ENCODE data around the gene MYO1C. TPM values are rescaled to one million over a fixed set of nuclear protein-coding genes. Genes with fewer than 3 reads are reported as not detected.
A peak's percentile ranks its signal among the peaks of the same experiment; 100 is the strongest.

The MYO1C gene
- total and polyA plus RNA-seq, 2 of the 8 experiments (the other 6 are each of a cell fraction or from before 2014, with no cell fraction given) = 40.1 to 78.6 TPM

DNA sequence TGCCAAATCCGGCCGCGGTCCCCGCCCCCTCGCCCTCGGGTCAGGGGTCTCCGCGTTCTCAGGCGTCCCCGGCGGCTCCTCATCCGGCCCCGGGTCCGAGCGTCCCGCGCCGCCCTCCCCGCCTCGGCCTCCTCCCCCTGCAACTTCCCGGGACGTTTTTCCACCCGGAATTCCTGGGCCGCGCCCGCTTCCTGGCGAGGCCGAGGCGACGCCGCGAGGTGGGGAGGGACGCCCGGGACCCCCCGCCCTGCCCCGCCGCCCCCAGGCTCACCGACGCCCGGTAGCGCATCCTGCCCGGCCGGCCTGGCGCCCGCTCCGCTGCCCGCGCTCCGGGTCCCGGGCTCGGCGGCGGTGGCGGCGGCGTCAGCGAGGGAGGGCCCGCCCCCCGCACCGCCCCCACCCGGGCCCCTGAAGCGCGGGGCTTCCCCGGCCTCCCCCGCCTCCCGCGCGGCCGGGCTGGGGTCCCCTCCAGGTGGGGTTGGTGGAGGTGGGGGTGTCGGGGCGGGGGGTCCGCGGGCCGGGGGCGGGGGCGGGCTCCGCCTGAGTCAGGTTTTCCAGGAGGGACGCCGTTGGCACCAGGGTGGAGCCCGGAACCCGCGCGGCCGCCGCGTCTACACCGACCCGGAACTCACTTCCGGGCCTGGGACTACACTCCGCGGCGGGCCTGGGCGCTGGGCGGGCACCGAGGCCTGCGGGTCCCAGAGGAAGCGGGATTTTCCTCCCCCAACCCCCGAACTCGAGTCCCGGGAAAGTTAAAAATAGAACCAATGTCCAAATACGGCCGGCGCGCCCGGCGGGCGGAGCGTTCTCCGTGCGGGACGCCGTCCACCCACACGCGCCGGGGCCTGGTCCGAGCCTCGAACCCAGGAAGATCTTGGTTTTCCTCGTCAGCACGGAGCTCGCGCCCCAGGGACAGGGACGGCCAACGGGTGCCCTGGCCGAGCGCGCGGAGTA is 6.8 kb downstream of the MYO1C start:
- POLR2A ChIA-PET (ENCODE audit: partially characterized antibody) = interaction anchor here (0.9 to 1.4 kb wide), 6 partner anchors 10 to 33 kb away, joined by 3 to 5 read pairs (median 4); partner anchors contain the start of gene CRK
- peak in 1 of 2 experiments; percentile 65 for DNase-seq (ENCODE audit: low read depth in 1 of 2, low spot score in 2 of 2)
- H3K36me3 ChIP-seq (ENCODE audit: control insufficient read depth in 2 of 4, insufficient read depth in 4 of 4, low read length in 3 of 4) = peaks cover 3 to 19% (median 14%) of the 10 kb centered on the region in 4 experiments; a peak in 6 of 8 replicates
- H3K4ac ChIP-seq (replicated peaks; ENCODE audit: insufficient read length, low read depth, low read length) = no peak overlapping the region
- no peak overlapping the region for H2BK5ac ChIP-seq (ENCODE audit: low read depth, low read length)
- H3K9me3 ChIP-seq (ENCODE audit: insufficient read depth in 2 of 2, low read depth in 1 of 2, low read length in 1 of 2) = no peaks in the 10 kb centered on the region
- peaks cover 0 to 24% (median 13%) of the 10 kb centered on the region in 4 experiments; a peak in 6 of 7 replicates for H3K4me1 ChIP-seq (replicated peaks in 1 of 4; ENCODE audit: control insufficient read depth in 3 of 4, insufficient read depth in 4 of 4, low read length in 3 of 4)
- no peak overlapping the region for H2BK20ac ChIP-seq (ENCODE audit: low read length)
- H4K5ac ChIP-seq (ENCODE audit: insufficient read length, low read depth, low read length) = no peak overlapping the region
- H4K20me1 ChIP-seq (replicated peaks in 1 of 2; ENCODE audit: control insufficient read depth in 1 of 2, insufficient read depth in 2 of 2, low read length in 2 of 2) = peaks cover 0 to 10% of the 10 kb centered on the region in 2 experiments
- H2BK15ac ChIP-seq (ENCODE audit: low read length) = no peak overlapping the region
- no peak for FAIRE-seq
- H3K4me3 ChIP-seq (ENCODE audit: extremely low read depth in 1 of 4, insufficient read depth in 2 of 4, low read depth in 3 of 4, low read length in 4 of 4) = peak overlapping the region; percentile 43 to 75 (median 50)
- H2BK120ac ChIP-seq (replicated peaks; ENCODE audit: low read depth, low read length) = no peak overlapping the region
- peak overlapping the region in 1 of 4 experiments; percentile 70; a peak in 1 of 7 replicates for H3K9ac ChIP-seq (replicated peaks in 1 of 4; ENCODE audit: extremely low read depth in 1 of 4, low read depth in 3 of 4, low read length in 3 of 4)
- H2AFZ ChIP-seq (ENCODE audit: low read length) = no peak overlapping the region; the same call in 1 of the 2 replicates
- H3K79me2 ChIP-seq (ENCODE audit: control insufficient read depth in 1 of 2, insufficient read depth in 2 of 2, low read length in 2 of 2) = no peaks in the 10 kb centered on the region
- 0 out of 4 replicates have a peak, but pooled peaks have one; percentile 8 to 31 for TF ChIP-seq HDAC2 (IDR thresholded peaks at IDR 0.05; ENCODE audit: borderline replicate concordance in 1 of 2, low read depth in 2 of 2, low read length in 2 of 2)
- no peak for TF ChIP-seq GTF2F1 (IDR thresholded peaks at IDR 0.05; ENCODE audit: borderline replicate concordance, low read depth, low read length)
- TF ChIP-seq KDM4A (IDR thresholded peaks at IDR 0.05; ENCODE audit: low read depth, low read length, severe bottlenecking) = peak; percentile 57
- TF ChIP-seq ASH2L (IDR thresholded peaks at IDR 0.05; ENCODE audit: low read length) = no peak
- TF ChIP-seq TAF1 (IDR thresholded peaks at IDR 0.05; ENCODE audit: low read depth, low read length) = 0 out of 2 replicates have a peak, but pooled peaks have one; percentile 24
- CTCF ChIA-PET (ENCODE audit: partially characterized antibody) = interaction anchor here (0.6 to 1.4 kb wide), 4 partner anchors 13 to 120 kb away, joined by 3 to 6 read pairs (median 4); partner anchors contain the start of gene INPP5K
- H3K14ac ChIP-seq (ENCODE audit: insufficient read length) = no peak overlapping the region
- H3K23me2 ChIP-seq (ENCODE audit: low read depth, low read length) = peaks cover 11% of the 10 kb centered on the region; the same call in 1 of the 2 replicates
- H4K91ac ChIP-seq (replicated peaks; ENCODE audit: insufficient read length, low read length) = peak overlapping the region; percentile 42
- peak overlapping the region; percentile 3; the same call in 1 of the 2 replicates for H4K8ac ChIP-seq (ENCODE audit: extremely low read depth, insufficient read depth, low read length)
- no peak overlapping the region for H3K27ac ChIP-seq (ENCODE audit: low read depth, low read length)
- 10% methylated on average over 45 of the region's 127 CpGs; no CpG with 5 or more reads in 1 of the 2 experiments for WGBS, 2 experiments (ENCODE audit: extremely low coverage in 1 of 2, insufficient coverage in 1 of 2, insufficient read length in 1 of 2, insufficient replicate concordance in 2 of 2, low coverage in 1 of 2, low lambda C conversion rate in 2 of 2, missing lambda C conversion rate in 1 of 2)
- H3K56ac ChIP-seq (replicated peaks; ENCODE audit: insufficient read length, low read depth, low read length) = no peak overlapping the region
- H3K18ac ChIP-seq (ENCODE audit: extremely low read depth, low read length) = no peak overlapping the region; the same call in 1 of the 2 replicates
- no peaks in the 10 kb centered on the region; the same call in 1 of the 2 replicates for H3K79me1 ChIP-seq (ENCODE audit: low read depth, low read length)
- H3K27me3 ChIP-seq (replicated peaks in 1 of 4; ENCODE audit: control insufficient read depth in 3 of 4, extremely low read depth in 1 of 4, insufficient read depth in 3 of 4, low read length in 3 of 4) = peaks cover 0 to 6% (median 0%) of the 10 kb centered on the region in 4 experiments; a peak in 2 of 7 replicates
- H2AK5ac ChIP-seq (ENCODE audit: low read depth, low read length) = no peak overlapping the region
- no peak overlapping the region for H3K23ac ChIP-seq (ENCODE audit: insufficient read length)
- no peak overlapping the region for H2BK12ac ChIP-seq (ENCODE audit: low read depth, low read length)
- peak overlapping the region; percentile 68 to 74 for H3K4me2 ChIP-seq (ENCODE audit: insufficient read depth in 1 of 2, low read depth in 2 of 2, low read length in 2 of 2)
